H1 (cell line): ENCODE data around the gene NEURL1. TPM values are rescaled to one million over a fixed set of nuclear protein-coding genes. Genes with fewer than 3 reads are reported as not detected.

ENCODE experiments used
- ATF2 ChIP-seq: IDR thresholded peaks from 2 replicates; pipeline ENCODE4 v1.6.1; 2012; ENCODE audit warnings: low read length, inconsistent platforms
- CEBPB ChIP-seq: IDR thresholded peaks from 2 replicates; pipeline ENCODE4 v1.6.1; 2012; ENCODE audit warnings: low read depth, low read length
- CHD7 ChIP-seq: fragments of 300-600 bp; sonication (generic); IDR thresholded peaks from 2 replicates; pipeline ENCODE4 v1.7.1; 2012; ENCODE audit warnings: low read length, moderate library complexity, mild to moderate bottlenecking, inconsistent platforms; ENCODE audit not compliant: insufficient replicate concordance
- JUND ChIP-seq: IDR thresholded peaks from 2 replicates; pipeline ENCODE4 v1.6.1; 2011; ENCODE audit warnings: mild to moderate bottlenecking, improper control_type of control experiment, low read length
- polyA plus RNA-seq, 7 experiments: library from polyadenylated mRNA; depleted of rRNA in 3 of 7; stranded (reverse) in 5 of 7; unstranded in 2 of 7; fragments of >200 nt in 5 of 7; fragments of 200-250 nt in 2 of 7; gene quantifications; 1 replicate in 5 of 7; 2 replicates in 1 of 7; 4 replicates in 1 of 7; pipeline versions ENCODE4 v1.2.1 to v1.2.3, GENCODE V29; 2011 to 2013; ENCODE audit warnings: missing spikeins in 2 of 7, mixed read lengths in 2 of 7
- total RNA-seq: library from RNA; stranded (reverse); fragmentation: NEBNext Ultra II Directional; extraction: Animal tissue kit (Norgen Biotek cat#: 25700); gene quantifications from 2 replicates; pipeline ENCODE4 v1.2.1, GENCODE V29; 2021

Gene NEURL1
- total and polyA plus RNA-seq, 2 of the 8 experiments (the other 6 are each of a cell fraction or from before 2014, with no cell fraction given), result 0.54 to 0.58 TPM

GRCh38 chr10:103501186-103501585 is 7.7 kb downstream of the NEURL1 start (continued):
- TF ChIP-seq ATF2 (no peak), JUND (no peak), CEBPB (no peak), CHD7 (no peak)
